Measurements from ENCODE around the gene TMEM240.
"Not testable (repeated sequence)": the region's sequence is repeated elsewhere in the genome, so short reads cannot be mapped to it uniquely, and the experiment has no call there.

The TMEM240 gene

GRCh38 chr1:1540818-1541628 is 599 bp upstream of the TMEM240 start:
- DNase-seq (ENCODE audit: low read depth, low spot score): no peak

DNA sequence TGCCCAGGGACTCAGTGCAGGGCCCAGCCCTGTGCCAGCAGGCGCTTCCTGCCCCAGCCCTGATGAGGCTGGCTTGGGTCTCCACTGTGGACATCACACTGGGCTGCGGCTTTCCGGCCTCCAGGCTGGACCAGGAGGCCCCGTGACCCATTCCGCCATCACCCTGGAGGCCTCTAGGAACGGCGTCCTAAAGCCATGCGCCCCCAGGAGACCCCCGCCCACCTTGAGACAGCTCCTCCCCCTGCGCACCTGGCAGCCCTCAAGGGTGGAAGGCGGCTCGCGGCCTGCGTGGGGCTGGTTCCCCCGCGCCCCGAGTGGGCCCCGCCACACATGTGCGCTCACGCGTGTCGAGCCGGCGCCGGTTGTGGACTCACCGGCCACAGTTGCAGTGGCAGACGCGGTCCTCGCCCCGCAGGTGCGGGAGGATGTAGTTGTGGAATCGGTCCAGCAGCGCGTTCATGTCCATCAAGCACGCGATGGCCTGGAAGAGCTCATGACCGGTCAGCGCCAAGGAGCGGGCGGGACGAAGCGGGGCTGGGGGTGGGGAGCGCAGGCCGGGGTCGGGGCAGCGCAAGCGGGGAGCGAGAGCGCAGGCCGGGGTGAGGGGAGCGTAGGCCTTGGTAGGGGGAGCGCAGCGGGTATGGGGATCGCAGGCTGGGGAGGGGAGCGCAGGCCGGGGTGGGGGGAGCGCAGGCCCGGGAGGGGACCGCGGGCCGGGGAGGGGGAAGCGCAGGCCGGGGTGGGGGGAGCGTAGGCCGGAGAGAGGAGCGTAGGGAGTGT is 924 bp downstream of the TMEM240 start:
- DNase-seq (ENCODE audit: low read depth, low spot score): peak; percentile 70

GRCh38 chr1:1538989-1539309 is 1.5 kb downstream of the TMEM240 start:
- DNase-seq (ENCODE audit: low read depth, low spot score): no peak

DNA sequence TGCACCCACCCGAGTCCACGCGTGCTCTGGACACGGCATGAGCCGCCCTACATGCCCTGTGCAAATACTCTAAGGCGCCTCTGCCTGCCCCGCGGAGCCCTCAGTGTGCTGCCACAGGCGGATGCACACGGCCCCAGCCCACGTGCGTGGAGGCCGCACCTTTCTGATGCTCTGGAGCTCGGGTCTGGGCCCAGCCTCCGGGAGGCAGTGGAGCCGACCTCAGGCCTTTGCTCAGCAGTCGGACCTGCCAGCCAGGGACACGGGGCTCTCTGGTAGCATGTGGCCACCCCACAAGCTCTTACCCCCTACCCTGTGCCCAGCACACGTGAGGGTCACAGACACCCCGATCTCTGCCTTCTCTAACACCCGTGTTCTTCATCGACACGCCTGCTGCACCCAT is 2.1 kb downstream of the TMEM240 start:
- DNase-seq (ENCODE audit: low read depth, low spot score): no peak

DNA sequence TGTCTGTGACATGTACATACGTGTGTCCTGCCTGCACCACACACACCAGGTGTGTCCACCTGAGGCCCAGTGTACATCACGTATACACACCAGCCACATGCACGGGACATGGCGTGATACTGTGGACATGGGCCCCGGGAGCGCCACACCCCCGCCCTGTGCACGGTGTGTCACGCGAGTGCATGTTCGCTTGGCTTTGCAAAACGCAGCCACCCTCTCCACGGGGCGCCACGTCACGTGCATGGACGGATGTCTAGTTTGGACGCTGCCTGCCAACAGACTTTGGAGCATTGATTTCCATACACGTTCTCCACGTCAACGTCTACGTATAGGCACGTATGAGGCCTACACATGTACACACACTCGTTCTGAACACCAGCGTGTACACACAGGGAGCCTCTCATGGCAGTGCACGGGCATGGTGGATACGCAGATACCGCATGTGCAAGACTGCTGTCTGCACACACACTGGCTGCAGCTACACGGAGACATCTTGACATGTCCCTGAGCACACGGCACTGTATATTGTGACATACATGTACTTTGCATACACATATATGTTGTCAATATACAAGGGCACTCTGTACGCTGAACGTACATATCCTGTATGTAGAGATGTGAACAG is 2.7 kb downstream of the TMEM240 start:
- DNase-seq (ENCODE audit: low read depth, low spot score): no peak

- no peak for DNase-seq (ENCODE audit: low read depth, low spot score)
Measured at GRCh38 chr1:1536938-1537546, 3.4 kb downstream of the TMEM240 start.

DNA sequence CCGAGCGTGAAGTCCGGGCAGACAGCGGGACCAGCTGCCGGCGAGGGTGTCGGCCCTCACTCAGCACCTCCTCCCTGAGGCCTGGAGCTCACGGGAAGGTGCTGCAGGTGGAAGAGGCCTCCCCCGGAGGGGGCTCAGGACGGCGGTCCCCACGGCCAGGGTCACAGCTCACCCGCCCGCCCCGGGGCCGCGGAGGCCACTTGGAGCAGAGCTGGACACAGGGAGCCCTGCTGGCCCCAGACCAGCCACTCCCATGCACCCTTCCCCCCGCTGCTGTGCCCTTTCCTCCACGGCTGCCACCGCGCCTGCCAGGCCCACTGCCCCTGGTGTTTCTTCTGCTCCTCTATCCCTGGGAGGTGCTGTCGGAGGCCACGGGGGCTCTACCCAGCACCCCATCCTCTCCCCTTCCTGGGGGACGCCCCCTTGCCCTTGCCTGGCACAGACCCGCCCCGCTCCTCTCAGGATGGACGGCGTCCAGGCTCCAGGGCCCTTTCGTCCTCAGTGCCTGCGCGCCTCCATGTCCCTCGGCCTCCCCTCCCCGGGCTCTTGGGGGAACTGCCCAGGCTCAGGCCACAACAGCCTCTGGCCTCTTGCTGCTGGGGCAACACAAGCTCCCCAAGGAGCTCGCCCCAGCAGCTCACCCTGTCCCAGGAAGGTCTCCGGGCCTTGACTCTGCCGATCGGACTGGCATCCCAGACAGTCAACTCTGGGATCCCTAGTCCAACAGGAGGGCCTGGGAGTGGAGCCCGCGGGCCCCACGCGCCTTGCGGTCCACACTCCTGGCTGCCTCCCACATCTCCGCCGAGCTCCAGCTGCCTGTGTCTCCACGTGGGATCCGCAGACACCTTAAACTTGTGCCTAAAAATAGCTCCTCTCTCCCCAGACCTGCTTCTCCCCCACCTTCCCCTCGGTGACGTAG is 4.1 kb downstream of the TMEM240 start:
- no peak for DNase-seq (ENCODE audit: low read depth, low spot score)

DNA sequence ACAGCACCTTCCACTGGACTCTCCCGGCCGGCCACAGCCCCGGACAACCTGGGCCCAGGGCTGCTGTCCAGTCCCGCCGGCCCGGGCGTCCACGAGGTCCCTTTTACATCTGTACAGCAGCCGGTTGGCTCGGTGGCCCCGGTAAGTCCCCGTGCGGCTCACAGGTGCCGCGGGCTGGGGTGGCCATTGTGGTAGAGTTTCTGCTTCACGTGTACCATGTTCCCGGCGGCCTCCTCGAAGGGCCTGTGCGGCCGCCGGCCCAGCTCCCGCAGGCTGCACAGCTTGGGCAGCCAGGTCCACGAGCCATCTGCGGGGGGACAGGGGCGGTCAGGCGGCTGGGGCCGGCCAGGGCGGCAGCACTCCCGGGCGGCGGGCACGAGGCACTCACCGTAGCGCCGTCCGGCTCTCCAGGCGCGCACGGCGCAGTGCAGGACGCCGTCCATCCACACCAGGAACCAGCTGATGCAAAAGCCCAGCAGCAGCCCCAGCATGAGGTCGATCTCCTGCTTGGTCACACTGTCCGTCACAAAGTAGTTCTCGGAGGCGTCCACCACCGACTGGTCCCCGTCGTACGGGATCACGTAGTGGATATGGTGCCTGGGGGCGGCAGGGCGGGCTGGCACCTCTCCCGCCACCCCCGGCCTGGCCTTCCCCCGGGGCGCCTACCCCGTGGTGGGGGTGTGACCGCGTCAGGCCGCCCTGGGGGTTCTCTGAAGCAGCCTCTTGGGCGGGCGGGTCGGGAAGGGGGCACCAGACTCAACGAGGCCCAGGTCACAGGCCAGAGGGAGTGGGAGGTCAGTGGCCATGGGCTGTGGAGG is 5.0 kb downstream of the TMEM240 start:
- DNase-seq (ENCODE audit: low read depth, low spot score): no peak

DNA sequence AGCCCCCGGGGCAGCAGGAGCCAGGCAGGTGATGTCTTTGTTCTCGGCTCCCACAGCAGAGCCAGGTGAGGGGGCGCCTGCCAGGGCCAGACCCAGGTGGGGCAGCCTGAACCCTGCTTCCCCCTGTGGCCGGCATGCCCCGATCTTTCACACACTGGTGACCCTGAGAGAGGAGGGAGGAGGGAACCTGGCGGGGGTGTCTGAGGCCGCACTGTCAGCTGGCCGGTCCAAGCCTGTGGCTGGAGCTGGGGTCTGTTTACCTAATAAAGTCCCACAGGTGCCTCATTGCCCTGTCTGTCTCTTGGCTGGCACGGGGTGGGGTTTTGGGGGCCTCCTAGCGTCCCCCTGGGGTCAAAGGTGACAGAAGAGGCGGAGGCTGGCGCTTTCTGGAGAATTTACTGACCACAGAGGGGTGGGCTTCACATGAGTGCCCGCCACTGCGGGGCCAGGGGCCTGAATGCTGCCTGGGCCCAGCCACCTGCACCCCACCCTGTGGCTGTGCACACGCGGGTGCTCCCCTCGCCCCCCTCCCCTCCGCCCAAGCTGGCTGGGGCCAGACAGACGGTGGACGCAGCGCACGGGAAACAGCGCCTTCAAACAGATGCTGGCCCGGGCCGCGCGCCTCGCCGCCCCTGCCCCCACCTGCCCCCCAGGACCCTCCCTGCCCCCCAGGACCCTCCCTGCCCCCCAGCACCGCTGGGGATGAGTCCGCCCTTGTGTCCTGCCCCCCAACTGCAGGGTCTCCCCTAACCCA is 5.8 kb downstream of the TMEM240 start:
- no peak for DNase-seq (ENCODE audit: low read depth, low spot score)

GRCh38 chr1:1533894-1534291 is 6.5 kb downstream of the TMEM240 start:
- not testable (repeated sequence) for DNase-seq (ENCODE audit: low read depth, low spot score)

GRCh38 chr1:1533176-1533893 is 7.1 kb downstream of the TMEM240 start:
- not testable (repeated sequence) for DNase-seq (ENCODE audit: low read depth, low spot score)

DNA sequence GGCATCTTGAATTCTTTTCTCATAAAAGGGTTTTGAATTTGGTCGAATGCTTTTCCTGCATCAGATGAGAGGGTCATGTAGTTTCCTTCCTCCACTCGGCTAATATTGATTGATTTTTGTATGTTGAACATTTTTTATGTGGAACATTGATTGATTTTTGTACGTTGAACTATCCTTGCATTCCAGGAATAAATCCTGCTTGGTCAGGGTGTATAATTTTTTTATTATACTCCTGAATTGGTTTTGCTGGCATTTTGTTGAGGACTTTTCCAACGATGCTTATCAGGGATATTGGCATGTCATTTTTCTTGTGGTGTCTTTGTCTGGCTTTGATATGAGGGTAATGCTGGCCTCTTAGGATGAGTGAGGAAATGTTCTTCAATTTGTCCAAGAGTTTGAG is 8.5 kb downstream of the TMEM240 start:
- no peak for DNase-seq (ENCODE audit: low read depth, low spot score)

DNA sequence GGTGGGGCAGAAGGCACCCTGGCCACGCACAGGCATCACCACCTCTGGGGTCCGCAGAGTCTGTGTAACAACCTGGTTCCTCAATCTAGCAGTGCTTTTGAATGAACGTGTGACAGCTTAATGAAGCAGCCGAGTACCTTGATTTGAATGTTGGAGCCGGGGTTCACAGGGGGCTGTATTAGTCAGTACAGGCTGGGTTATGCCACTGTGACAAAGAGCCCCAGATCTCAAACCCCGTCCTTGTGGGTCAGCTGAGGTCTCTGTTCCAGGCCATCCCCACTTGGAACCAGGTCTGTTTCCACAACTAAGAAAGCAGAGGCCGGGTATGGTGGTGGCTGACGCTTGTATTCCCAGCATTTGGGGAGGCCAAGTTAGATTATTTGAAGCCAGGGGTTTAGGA is 10.5 kb downstream of the TMEM240 start:
- DNase-seq (ENCODE audit: low read depth, low spot score): no peak

DNA sequence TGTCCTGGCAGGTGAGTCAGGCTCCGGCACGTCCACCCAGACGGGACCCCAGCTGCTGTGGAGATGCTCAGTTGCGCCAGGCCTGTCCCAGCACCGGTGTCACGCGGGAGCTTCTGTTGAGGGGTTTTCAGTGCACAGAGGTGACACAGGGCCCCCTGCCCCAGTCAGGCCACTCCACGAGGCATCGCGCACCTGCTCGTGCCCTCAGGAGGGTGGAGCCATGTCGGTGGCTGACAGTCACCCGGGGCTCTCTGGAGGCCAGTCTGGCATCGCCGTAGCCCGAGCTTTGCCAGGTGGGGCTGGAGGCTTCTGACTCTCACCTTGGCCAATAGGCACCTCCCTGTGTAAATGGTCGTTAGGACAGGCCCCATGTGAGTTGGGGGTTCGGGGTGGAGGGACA is 11.1 kb downstream of the TMEM240 start:
- no peak for DNase-seq (ENCODE audit: low read depth, low spot score)

GRCh38 chr1:1528301-1529267 is 11.8 kb downstream of the TMEM240 start:
- DNase-seq (ENCODE audit: low read depth, low spot score): no peak

DNA sequence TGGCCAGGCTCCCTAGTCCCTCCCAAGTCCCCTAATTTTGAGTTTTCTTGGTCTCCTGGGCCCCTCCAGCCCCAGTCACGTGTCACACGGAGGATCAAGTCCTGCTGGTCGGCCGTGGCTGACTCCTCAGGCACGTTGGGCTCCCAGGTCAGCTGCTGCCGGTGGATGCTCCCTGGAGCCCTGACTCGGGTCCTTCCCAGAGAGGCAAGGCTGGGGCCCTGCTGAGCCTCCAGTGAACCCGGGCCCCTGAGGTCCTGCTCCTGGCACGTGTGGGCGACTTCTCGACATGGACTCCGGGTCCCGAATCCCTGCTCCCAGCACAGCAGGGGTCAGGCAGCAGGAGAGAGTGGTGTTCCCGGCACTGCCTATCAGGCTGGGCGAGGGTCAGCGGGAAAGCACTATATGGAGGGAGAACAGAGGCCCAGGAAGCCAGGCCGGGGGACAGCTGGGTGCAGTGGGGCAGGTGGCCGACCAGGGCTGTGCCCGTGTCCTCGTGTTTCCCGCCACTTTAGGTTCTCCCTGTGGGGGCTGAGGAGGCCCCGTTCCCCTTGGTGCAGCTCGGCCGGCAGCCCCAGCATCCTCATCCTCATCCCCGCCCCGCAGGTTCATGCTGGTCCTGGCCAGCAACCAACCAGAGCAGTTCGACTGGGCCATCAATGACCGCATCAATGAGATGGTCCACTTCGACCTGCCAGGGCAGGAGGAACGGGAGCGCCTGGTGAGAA is 13.2 kb downstream of the TMEM240 start:
- no peak for DNase-seq (ENCODE audit: low read depth, low spot score)

GRCh38 chr1:1526476-1526875 is 13.9 kb downstream of the TMEM240 start:
- not testable (repeated sequence) for DNase-seq (ENCODE audit: low read depth, low spot score)

All from astrocyte of the hippocampus (primary cell).